GM23338 (cell line): ENCODE measurements around the gene MPP1. TPM values are rescaled to one million over a fixed set of nuclear protein-coding genes. Genes with fewer than 3 reads are reported as not detected.

Experiments used
- ATAC-seq: fragments of 200-7000 bp; cut with Tn5 transposase; 3 replicates; pipeline ENCODE4 v1.9.1; 2020
- DNase-seq: peaks from one replicate; pipeline ENCODE4 v3.0.0-alpha.2; 2015; ENCODE audit warnings: low spot score
- H2AFZ ChIP-seq: fragments of 200-600 bp; sonication (generic); 2 replicates; pipeline ENCODE4 v1.8.0; 2016; ENCODE audit warnings: antibody characterized with exemption, mild to moderate bottlenecking, moderate library complexity
- H3F3A ChIP-seq: fragments of 200-600 bp; sonication (generic); replicated peaks from 2 replicates; pipeline ENCODE4 v1.8.0; 2017; ENCODE audit warnings: antibody characterized with exemption, mixed run types, low read depth
- H3K27ac ChIP-seq: fragments of 200-600 bp; sonication (generic); 2 replicates; pipeline ENCODE4 v1.6.1; 2016; ENCODE audit warnings: low read depth
- H3K27me3 ChIP-seq: fragments of 200-600 bp; sonication (generic); 2 replicates; pipeline ENCODE4 v1.8.0; 2016; ENCODE audit warnings: mild to moderate bottlenecking, mixed run types, moderate library complexity; ENCODE audit not compliant: insufficient read depth
- H3K36me3 ChIP-seq: fragments of 200-600 bp; sonication (generic); 2 replicates; pipeline ENCODE4 v1.8.0; 2016; ENCODE audit warnings: mild to moderate bottlenecking; ENCODE audit not compliant: insufficient read depth
- H3K4me1 ChIP-seq: fragments of 200-600 bp; sonication (generic); 2 replicates; pipeline ENCODE4 v1.8.0; 2016; ENCODE audit warnings: mild to moderate bottlenecking, moderate library complexity; ENCODE audit not compliant: insufficient read depth
- H3K4me2 ChIP-seq: fragments of 200-600 bp; sonication (generic); 2 replicates; pipeline ENCODE4 v1.7.1; 2017; ENCODE audit warnings: mixed run types
- H3K4me3 ChIP-seq: fragments of 200-600 bp; sonication (generic); 2 replicates; pipeline ENCODE4 v1.6.1; 2016; ENCODE audit warnings: mixed run types
- H3K79me2 ChIP-seq: fragments of 200-600 bp; sonication (generic); replicated peaks from 2 replicates; pipeline ENCODE4 v1.8.0; 2017; ENCODE audit warnings: mild to moderate bottlenecking; ENCODE audit not compliant: insufficient read depth
- H3K9me2 ChIP-seq: fragments of 200-600 bp; sonication (generic); 2 replicates; pipeline ENCODE4 v1.8.0; 2017; ENCODE audit not compliant: insufficient read depth
- H4K20me1 ChIP-seq: fragments of 200-600 bp; sonication (generic); replicated peaks from 2 replicates; pipeline ENCODE4 v1.8.0; 2017; ENCODE audit warnings: mild to moderate bottlenecking; ENCODE audit not compliant: insufficient read depth
- H3K27ac Mint-ChIP-seq: 2 replicates; pipeline ENCODE4 v1.8.0; 2020; ENCODE audit warnings: inconsistent platforms, mild to moderate bottlenecking, moderate library complexity, mixed read lengths
- H3K27me3 Mint-ChIP-seq: 3 replicates; pipeline ENCODE4 v1.8.0; 2022; ENCODE audit warnings: low read depth, mild to moderate bottlenecking, moderate library complexity, mixed read lengths, inconsistent platforms; ENCODE audit not compliant: insufficient read depth, poor library complexity
- H3K36me3 Mint-ChIP-seq: 3 replicates; pipeline ENCODE4 v1.8.0; 2021; ENCODE audit warnings: low read depth, mild to moderate bottlenecking, inconsistent platforms, moderate library complexity, mixed read lengths
- H3K4me1 Mint-ChIP-seq: 3 replicates; pipeline ENCODE4 v1.8.0; 2020; ENCODE audit warnings: mild to moderate bottlenecking, inconsistent platforms, mixed read lengths
- H3K4me3 Mint-ChIP-seq: 3 replicates; pipeline ENCODE4 v1.8.0; 2021; ENCODE audit warnings: moderate library complexity, mild to moderate bottlenecking, inconsistent platforms, mixed read lengths
- H3K9me3 Mint-ChIP-seq: 3 replicates; pipeline ENCODE4 v1.8.0; 2020; ENCODE audit warnings: moderate library complexity, mild to moderate bottlenecking, inconsistent platforms, mixed read lengths
- CREB1 ChIP-seq: fragments of 250-450 bp; sonication (Bioruptor Pico); IDR thresholded peaks from 2 replicates; pipeline ENCODE4 v1.5.0; 2020; ENCODE audit warnings: low read depth, mild to moderate bottlenecking, moderate library complexity
- EZH2 ChIP-seq: fragments of 200-600 bp; sonication (generic); IDR thresholded peaks from one replicate; pipeline ENCODE4 v1.8.0; 2017; ENCODE audit warnings: antibody characterized with exemption, mild to moderate bottlenecking, low read depth; ENCODE audit not compliant: unreplicated experiment
- EZH2phosphoT487 ChIP-seq: fragments of 200-600 bp; sonication (generic); IDR thresholded peaks from one replicate; pipeline ENCODE4 v1.8.1; 2018; ENCODE audit warnings: antibody characterized with exemption; ENCODE audit not compliant: unreplicated experiment
- JUNB ChIP-seq: IDR thresholded peaks from one replicate; pipeline ENCODE4 v1.6.1; 2016; ENCODE audit warnings: antibody characterized with exemption; ENCODE audit not compliant: unreplicated experiment
- NANOG ChIP-seq: IDR thresholded peaks from 2 replicates; pipeline ENCODE4 v1.6.1; 2016; ENCODE audit warnings: antibody characterized with exemption, borderline replicate concordance
- POLR2AphosphoS5 ChIP-seq: IDR thresholded peaks from 2 replicates; pipeline ENCODE4 v1.6.1; 2016; ENCODE audit warnings: antibody characterized with exemption, low read depth
- STAT1 ChIP-seq: IDR thresholded peaks from one replicate; pipeline ENCODE4 v1.6.1; 2016; ENCODE audit warnings: antibody characterized with exemption; ENCODE audit not compliant: unreplicated experiment
- ZNF114 ChIP-seq: fragments of 250-450 bp; sonication (Bioruptor Pico); IDR thresholded peaks from 2 replicates; pipeline ENCODE4 v1.5.0; 2020; ENCODE audit warnings: mild to moderate bottlenecking, moderate library complexity
- ZNF331 ChIP-seq: fragments of 250-450 bp; sonication (Bioruptor Pico); IDR thresholded peaks from 2 replicates; pipeline ENCODE4 v1.5.0; 2020; ENCODE audit warnings: low read depth, mild to moderate bottlenecking, moderate library complexity
- polyA plus RNA-seq: library from polyadenylated mRNA; unstranded; fragments of >200 nt; fragmentation: Nextera tagmentation; extraction: Ambion mirVana; gene quantifications from 2 replicates; pipeline ENCODE4 v1.2.1, GENCODE V29; 2016
- total RNA-seq: library from RNA; depleted of rRNA; stranded (reverse); fragments of >200 nt; shearing (Covaris generic); gene quantifications from 2 replicates; pipeline ENCODE4 v1.2.3, GENCODE V29; 2014
- TF ChIP-seq, protein P1 (sequence below), 2 experiments: fragments of 200-600 bp in 1 of 2; sonication (generic) in 1 of 2; conservative IDR thresholded peaks; 2 replicates each; pipeline versions ENCODE4 v1.5.1 to v1.6.1; 2016 to 2017; ENCODE audit warnings: antibody characterized with exemption in 2 of 2, low read depth in 2 of 2, mild to moderate bottlenecking in 2 of 2, moderate library complexity in 1 of 2
- TF ChIP-seq, protein P2 (sequence below): IDR thresholded peaks from 2 replicates; pipeline ENCODE4 v1.6.1; 2016; ENCODE audit warnings: antibody characterized with exemption
- TF ChIP-seq, protein P3 (sequence below): IDR thresholded peaks from one replicate; pipeline ENCODE4 v1.6.1; 2018; ENCODE audit warnings: antibody characterized with exemption; ENCODE audit not compliant: unreplicated experiment

The MPP1 gene
- total and polyA plus RNA-seq, 2 experiments from 2014 or later, result 18.7 to 27.2 TPM

DNA sequence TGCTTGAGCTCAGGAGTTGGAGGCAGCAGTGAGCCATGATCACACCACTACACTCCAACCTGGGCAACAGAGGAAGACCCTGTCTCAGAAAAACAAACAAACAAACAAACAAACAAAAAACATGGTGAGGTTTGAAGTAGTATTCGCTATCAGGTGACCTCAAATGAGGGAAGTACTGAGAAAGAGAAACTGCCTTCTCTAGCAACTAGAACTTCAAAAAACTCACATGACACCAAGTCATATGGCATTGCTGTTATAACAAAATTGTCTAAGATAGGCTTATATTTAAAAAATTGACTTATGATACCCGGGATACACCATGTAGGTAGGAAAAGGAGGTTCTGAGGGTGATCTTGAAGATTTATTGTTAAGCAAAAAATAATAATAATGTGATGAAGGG lies 10.3 kb downstream of the MPP1 start:
- Histone ChIP-seq H2AFZ (no peak overlapping the region), H3K79me2 (peaks cover 6% of the 10 kb centered on the region; the same call in 1 of the 2 replicates), H3K4me1 (peaks cover 19% of the 10 kb centered on the region), H3K4me2 (no peak overlapping the region), H3K4me3 (no peak overlapping the region), H3K9me2 (no peaks in the 10 kb centered on the region), H3K36me3 (no peaks in the 10 kb centered on the region), H3F3A (no peaks in the 10 kb centered on the region), H3K27me3 (no peaks in the 10 kb centered on the region), H4K20me1 (no peaks in the 10 kb centered on the region), H3K27ac (no peak overlapping the region)
- DNase-seq (no peak), ATAC-seq (no peak)
- no peaks in the 10 kb centered on the region for H3K9me3 Mint-ChIP-seq
- no peaks in the 10 kb centered on the region for H3K36me3 Mint-ChIP-seq
- TF ChIP-seq CREB1 (CRISPR knock-in tag), result no peak
- TF ChIP-seq, protein P1, sequence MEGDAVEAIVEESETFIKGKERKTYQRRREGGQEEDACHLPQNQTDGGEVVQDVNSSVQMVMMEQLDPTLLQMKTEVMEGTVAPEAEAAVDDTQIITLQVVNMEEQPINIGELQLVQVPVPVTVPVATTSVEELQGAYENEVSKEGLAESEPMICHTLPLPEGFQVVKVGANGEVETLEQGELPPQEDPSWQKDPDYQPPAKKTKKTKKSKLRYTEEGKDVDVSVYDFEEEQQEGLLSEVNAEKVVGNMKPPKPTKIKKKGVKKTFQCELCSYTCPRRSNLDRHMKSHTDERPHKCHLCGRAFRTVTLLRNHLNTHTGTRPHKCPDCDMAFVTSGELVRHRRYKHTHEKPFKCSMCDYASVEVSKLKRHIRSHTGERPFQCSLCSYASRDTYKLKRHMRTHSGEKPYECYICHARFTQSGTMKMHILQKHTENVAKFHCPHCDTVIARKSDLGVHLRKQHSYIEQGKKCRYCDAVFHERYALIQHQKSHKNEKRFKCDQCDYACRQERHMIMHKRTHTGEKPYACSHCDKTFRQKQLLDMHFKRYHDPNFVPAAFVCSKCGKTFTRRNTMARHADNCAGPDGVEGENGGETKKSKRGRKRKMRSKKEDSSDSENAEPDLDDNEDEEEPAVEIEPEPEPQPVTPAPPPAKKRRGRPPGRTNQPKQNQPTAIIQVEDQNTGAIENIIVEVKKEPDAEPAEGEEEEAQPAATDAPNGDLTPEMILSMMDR (conservative IDR thresholded peaks at IDR 0.05; ENCODE audit: low read depth in 2 of 2), result no peak
- no peaks in the 10 kb centered on the region for H3K27me3 Mint-ChIP-seq
- H3K4me3 Mint-ChIP-seq, result no peak overlapping the region
- no peak overlapping the region for H3K27ac Mint-ChIP-seq
- peaks cover 21% of the 10 kb centered on the region for H3K4me1 Mint-ChIP-seq

DNA sequence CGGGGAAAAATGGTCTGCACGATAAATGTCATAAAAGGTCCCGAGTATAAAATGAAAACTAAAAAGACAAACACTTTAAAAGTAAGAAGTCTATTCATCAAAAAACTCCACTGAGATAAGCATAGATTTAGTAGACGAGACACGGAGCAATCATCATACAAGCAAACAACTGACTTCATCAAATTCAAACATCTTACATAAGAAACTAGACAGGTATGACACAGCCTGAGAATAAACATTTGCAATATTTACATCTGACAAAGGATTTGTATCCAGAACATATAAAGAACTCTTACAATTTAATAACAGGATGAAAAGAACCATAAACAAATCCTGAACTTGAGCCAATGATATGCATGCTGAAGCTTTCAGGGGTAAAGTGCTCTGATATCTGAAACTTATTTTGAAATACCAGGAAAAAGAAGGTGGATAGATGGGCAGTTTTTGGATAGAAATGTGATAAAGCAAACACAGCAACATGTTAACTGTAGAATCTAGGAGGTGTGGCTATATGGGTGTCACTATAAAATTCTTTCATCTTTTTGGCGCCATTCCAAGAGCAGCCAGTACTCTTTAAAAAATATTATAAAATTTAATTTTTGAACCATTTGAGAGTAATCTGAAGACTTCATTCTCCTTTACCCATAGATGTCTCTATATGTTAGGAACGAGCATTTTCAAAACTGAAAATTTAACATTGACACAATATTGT lies 12.0 kb downstream of the MPP1 start:
- Histone ChIP-seq H3K27ac (no peak overlapping the region), H3K4me1 (peaks cover 9% of the 10 kb centered on the region), H3K27me3 (no peaks in the 10 kb centered on the region), H3K36me3 (no peaks in the 10 kb centered on the region), H3K79me2 (peaks cover 6% of the 10 kb centered on the region; the same call in 1 of the 2 replicates), H4K20me1 (no peaks in the 10 kb centered on the region), H3K4me3 (no peak overlapping the region), H2AFZ (no peak overlapping the region), H3K9me2 (no peaks in the 10 kb centered on the region), H3K4me2 (no peak overlapping the region), H3F3A (no peaks in the 10 kb centered on the region)
- Mint-ChIP-seq H3K4me3 (no peak overlapping the region), H3K27me3 (no peaks in the 10 kb centered on the region), H3K9me3 (no peaks in the 10 kb centered on the region), H3K27ac (no peak overlapping the region), H3K4me1 (peaks cover 18% of the 10 kb centered on the region), H3K36me3 (no peaks in the 10 kb centered on the region; the same call in 2 of the 3 replicates)
- no peak for DNase-seq
- no peak for ATAC-seq
- TF ChIP-seq, protein P2, sequence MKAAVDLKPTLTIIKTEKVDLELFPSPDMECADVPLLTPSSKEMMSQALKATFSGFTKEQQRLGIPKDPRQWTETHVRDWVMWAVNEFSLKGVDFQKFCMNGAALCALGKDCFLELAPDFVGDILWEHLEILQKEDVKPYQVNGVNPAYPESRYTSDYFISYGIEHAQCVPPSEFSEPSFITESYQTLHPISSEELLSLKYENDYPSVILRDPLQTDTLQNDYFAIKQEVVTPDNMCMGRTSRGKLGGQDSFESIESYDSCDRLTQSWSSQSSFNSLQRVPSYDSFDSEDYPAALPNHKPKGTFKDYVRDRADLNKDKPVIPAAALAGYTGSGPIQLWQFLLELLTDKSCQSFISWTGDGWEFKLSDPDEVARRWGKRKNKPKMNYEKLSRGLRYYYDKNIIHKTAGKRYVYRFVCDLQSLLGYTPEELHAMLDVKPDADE, result no peak
- TF ChIP-seq EZH2, result no peak
- no peak for TF ChIP-seq NANOG
- TF ChIP-seq STAT1, result no peak
- no peak for TF ChIP-seq POLR2AphosphoS5
- no peak for TF ChIP-seq EZH2phosphoT487
- TF ChIP-seq, protein P3, sequence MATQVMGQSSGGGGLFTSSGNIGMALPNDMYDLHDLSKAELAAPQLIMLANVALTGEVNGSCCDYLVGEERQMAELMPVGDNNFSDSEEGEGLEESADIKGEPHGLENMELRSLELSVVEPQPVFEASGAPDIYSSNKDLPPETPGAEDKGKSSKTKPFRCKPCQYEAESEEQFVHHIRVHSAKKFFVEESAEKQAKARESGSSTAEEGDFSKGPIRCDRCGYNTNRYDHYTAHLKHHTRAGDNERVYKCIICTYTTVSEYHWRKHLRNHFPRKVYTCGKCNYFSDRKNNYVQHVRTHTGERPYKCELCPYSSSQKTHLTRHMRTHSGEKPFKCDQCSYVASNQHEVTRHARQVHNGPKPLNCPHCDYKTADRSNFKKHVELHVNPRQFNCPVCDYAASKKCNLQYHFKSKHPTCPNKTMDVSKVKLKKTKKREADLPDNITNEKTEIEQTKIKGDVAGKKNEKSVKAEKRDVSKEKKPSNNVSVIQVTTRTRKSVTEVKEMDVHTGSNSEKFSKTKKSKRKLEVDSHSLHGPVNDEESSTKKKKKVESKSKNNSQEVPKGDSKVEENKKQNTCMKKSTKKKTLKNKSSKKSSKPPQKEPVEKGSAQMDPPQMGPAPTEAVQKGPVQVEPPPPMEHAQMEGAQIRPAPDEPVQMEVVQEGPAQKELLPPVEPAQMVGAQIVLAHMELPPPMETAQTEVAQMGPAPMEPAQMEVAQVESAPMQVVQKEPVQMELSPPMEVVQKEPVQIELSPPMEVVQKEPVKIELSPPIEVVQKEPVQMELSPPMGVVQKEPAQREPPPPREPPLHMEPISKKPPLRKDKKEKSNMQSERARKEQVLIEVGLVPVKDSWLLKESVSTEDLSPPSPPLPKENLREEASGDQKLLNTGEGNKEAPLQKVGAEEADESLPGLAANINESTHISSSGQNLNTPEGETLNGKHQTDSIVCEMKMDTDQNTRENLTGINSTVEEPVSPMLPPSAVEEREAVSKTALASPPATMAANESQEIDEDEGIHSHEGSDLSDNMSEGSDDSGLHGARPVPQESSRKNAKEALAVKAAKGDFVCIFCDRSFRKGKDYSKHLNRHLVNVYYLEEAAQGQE, result no peak
- TF ChIP-seq, protein P1 (conservative IDR thresholded peaks at IDR 0.05; ENCODE audit: low read depth in 2 of 2), result no peak
- TF ChIP-seq JUNB, result no peak
- TF ChIP-seq ZNF331 (CRISPR knock-in tag), result no peak
- TF ChIP-seq ZNF114 (CRISPR knock-in tag), result no peak
